ENCODE results near the gene MVB12B.

MVB12B gene

DNA sequence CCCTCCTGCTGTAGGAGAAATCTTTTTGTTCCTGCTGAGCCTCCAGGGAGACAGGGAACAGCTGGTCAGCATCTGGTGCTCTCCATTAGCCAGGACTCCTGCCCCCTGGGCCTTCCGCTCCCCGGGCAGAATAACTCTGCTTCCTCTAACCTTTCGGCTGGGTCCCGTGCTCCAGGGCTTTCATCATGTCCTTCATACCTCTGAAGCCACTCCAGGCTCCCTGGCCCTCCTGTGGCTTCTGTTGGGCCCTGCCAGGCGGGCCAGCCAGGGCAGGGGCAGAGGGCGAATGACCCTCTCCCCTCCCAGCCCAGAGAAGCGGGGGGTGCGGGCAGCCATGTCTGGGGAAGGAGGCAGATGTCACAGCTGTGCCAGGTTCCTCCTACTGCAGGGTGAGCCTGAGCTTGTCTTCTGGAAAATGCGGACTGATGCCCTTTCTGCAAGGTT, 205.4 kb downstream of the MVB12B start:
- TF ChIP-seq POLR2A (IDR thresholded peaks at IDR 0.05; ENCODE audit: extremely low read depth, insufficient read length) (no peak), MYC (IDR thresholded peaks at IDR 0.05; ENCODE audit: low read depth, low read length) (no peak)
- TF ChIP-seq, protein P1, sequence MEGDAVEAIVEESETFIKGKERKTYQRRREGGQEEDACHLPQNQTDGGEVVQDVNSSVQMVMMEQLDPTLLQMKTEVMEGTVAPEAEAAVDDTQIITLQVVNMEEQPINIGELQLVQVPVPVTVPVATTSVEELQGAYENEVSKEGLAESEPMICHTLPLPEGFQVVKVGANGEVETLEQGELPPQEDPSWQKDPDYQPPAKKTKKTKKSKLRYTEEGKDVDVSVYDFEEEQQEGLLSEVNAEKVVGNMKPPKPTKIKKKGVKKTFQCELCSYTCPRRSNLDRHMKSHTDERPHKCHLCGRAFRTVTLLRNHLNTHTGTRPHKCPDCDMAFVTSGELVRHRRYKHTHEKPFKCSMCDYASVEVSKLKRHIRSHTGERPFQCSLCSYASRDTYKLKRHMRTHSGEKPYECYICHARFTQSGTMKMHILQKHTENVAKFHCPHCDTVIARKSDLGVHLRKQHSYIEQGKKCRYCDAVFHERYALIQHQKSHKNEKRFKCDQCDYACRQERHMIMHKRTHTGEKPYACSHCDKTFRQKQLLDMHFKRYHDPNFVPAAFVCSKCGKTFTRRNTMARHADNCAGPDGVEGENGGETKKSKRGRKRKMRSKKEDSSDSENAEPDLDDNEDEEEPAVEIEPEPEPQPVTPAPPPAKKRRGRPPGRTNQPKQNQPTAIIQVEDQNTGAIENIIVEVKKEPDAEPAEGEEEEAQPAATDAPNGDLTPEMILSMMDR (IDR thresholded peaks at IDR 0.05; ENCODE audit: low read depth, low read length): no peak
- TF ChIP-seq, protein P2, sequence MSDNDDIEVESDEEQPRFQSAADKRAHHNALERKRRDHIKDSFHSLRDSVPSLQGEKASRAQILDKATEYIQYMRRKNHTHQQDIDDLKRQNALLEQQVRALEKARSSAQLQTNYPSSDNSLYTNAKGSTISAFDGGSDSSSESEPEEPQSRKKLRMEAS (IDR thresholded peaks at IDR 0.05; ENCODE audit: low read depth, low read length): no peak
- no peak for DNase-seq (ENCODE audit: low read depth)
- H3K4me3 ChIP-seq (ENCODE audit: low read depth, low read length): no peak overlapping the region

DNA sequence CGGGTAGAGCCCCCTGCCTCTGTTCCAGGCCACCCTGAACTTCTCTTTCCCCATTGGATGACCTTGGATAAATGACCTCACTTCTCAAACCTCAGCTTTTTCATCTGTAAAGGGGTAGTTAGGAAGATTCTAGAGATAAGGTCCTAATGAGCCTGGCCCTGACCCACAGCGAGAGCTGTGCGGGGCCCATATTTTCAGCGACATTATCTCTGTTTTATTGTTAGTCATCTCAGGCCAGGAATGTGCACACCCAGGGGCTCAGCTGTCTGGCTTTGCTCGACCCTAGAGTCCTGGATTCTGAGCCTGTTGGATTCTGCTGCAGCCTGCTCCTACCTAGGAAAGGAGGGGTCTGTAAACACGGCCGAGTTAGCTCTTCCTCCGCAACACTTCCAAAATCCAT, 205.9 kb downstream of the MVB12B start:
- TF ChIP-seq, protein P2 (IDR thresholded peaks at IDR 0.05; ENCODE audit: low read depth, low read length): no peak
- no peak for DNase-seq (ENCODE audit: low read depth)
- H3K4me3 ChIP-seq (ENCODE audit: low read depth, low read length): no peak overlapping the region

DNA sequence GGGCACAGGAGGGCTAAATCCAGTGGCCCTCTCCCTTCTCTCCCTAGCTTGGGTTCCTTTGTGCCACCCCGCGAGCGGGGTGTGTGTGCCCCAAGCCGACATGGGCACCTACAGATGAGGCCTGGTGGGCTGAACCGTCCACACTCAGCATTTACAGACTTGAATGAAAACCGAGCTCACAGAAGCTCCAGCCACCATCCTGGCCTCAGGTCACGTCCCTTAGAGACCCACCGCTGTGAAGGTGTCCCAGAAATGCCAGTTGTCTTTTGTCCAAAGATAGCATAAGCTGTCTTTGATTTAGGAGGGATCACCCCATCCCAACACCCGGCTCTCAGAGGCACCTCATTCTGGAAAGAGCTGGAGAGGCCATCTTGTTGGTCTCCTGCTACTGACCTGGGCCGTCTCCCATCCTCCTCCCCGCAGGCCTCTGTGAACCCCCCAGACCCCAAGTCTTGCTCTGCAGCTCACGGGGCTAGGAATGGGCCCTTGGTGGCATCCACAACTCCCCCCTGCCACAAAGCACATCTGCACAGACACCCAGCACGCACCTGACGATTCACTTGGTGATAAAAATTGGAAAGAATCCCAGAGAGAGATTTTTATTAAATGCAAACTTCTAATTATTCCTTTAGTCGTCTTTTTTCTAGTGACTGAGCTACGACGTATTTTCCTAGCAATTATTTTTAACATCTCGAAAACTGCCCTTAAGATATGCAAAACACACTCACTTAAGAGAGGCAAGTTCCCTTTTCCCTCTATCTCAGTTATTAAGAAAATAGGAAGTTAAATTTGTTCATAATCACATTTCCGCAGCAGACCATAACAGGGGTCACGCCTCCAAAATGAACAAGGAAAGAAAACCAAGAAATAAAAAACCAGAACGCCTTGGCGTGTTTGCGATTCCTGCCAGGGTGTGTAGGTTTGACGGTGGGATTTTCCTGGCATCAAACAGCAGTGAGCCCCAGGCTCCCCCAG, 206.6 kb downstream of the MVB12B start:
- DNase-seq (ENCODE audit: low read depth): no peak
- H3K4me3 ChIP-seq (ENCODE audit: low read depth, low read length): no peak overlapping the region
- TF ChIP-seq POLR2A (IDR thresholded peaks at IDR 0.05; ENCODE audit: extremely low read depth, insufficient read length) (no peak), MYC (IDR thresholded peaks at IDR 0.05; ENCODE audit: low read depth, low read length) (no peak)
- TF ChIP-seq, protein P1 (IDR thresholded peaks at IDR 0.05; ENCODE audit: low read depth, low read length): no peak
- TF ChIP-seq, protein P2 (IDR thresholded peaks at IDR 0.05; ENCODE audit: low read depth, low read length): no peak

DNA sequence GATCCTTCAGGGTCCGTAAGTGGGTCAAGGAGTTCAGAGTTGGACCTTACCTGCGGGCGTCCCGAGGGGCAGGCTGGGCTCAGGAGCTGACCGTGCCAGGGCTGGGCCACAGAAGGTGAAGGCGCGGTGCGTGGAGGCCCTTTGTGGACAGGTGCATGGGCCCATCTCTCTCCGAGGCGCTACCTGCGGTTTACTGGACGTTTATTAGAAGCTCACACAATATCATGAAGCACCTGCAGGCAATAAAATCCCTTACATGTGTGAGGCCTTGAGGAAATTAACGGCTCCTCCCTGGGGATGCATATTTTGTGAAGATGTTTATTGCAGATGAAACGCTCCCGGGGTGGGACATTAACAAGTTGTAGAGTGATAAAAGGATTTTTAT, 207.3 kb downstream of the MVB12B start:
- no peak overlapping the region for H3K4me3 ChIP-seq (ENCODE audit: low read depth, low read length)
- TF ChIP-seq MYC (IDR thresholded peaks at IDR 0.05; ENCODE audit: low read depth, low read length) (no peak), POLR2A (IDR thresholded peaks at IDR 0.05; ENCODE audit: extremely low read depth, insufficient read length) (no peak)
- TF ChIP-seq, protein P2 (IDR thresholded peaks at IDR 0.05; ENCODE audit: low read depth, low read length): no peak
- TF ChIP-seq, protein P1 (IDR thresholded peaks at IDR 0.05; ENCODE audit: low read depth, low read length): no peak
- no peak for DNase-seq (ENCODE audit: low read depth)

DNA sequence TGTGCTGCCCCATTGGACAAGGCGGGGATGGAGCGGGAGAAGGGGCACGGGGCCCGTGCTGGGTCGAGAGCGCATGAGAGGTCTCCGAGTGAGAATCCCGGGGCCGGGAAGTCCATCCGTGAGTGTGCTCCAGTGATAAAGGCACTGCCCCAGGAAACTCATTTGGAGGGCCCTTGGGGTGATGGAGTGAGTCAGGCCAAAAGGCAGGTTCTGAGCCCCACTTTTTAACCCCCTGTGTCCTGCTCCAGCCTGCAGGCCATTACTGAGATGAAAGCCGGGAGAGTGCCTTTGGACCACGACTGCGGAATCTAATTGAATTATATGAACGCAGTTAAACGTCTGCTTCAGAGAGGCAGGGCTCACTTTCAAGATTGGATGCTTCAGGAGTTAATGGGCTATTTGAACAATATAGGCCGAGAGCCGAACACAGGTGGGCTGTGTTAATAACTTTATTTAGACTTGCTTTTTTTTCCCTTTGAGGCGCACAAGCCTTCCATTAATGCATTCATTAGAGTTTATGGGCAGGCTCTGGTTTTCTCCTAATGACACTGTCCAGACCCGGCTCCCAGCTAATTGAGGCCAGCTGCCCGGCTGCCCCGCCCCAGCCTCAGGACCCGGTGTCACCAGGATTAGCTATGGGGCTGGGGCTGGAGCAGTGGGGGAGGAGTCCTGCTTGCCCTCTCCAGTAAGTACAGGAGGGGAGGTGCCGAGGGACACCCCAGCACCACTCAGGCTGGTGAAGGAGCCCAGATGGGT, 208.0 kb downstream of the MVB12B start:
- DNase-seq (ENCODE audit: low read depth): no peak
- TF ChIP-seq POLR2A (IDR thresholded peaks at IDR 0.05; ENCODE audit: extremely low read depth, insufficient read length) (no peak), MYC (IDR thresholded peaks at IDR 0.05; ENCODE audit: low read depth, low read length) (no peak)
- TF ChIP-seq, protein P1 (IDR thresholded peaks at IDR 0.05; ENCODE audit: low read depth, low read length): no peak
- TF ChIP-seq, protein P2 (IDR thresholded peaks at IDR 0.05; ENCODE audit: low read depth, low read length): no peak

More for the DNA sequence above, 208.0 kb downstream of the MVB12B start:
- H3K4me3 ChIP-seq (ENCODE audit: low read depth, low read length): no peak overlapping the region
